GM21528 (cell line): ENCODE data around the gene TSPAN6.

Experiments used
- ATAC-seq: cut with Tn5 transposase; IDR thresholded peaks from one replicate; pipeline ENCODE4 v1.9.1; 2021; ENCODE audit warnings: mild to moderate bottlenecking, moderate library complexity; ENCODE audit not compliant: unreplicated experiment, low FRiP score

TSPAN6 gene, protein sequence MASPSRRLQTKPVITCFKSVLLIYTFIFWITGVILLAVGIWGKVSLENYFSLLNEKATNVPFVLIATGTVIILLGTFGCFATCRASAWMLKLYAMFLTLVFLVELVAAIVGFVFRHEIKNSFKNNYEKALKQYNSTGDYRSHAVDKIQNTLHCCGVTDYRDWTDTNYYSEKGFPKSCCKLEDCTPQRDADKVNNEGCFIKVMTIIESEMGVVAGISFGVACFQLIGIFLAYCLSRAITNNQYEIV

DNA sequence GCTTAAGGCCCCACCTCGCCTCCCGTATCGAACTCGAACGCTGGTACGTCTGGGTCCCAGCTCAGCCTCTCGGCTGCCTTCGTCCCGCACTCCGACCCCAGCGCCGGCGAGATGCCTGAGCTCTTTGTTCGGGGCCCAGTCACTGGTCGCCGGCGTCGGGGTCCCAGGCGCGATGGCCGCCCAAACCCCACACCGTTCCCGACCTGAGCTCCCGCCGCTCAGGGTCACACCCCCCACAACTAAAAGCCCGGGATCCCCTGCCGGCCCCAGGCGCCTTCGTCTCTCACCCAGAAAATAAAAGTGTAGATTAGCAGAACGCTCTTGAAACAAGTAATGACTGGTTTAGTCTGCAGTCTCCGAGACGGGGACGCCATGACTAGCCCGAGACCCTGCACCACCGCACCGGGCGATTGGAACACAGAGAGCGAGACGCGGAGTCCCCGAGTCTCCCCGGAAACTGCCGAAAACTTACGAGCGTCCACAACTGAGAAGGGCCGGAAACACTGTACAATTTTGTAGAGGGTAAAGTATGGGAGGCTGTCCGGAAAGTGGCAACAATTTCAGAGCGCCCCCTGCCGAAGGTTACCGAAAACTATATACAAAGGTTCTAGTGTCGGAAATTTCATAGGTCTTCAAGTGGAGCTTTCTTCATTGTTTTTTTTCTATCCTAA lies at the start of gene TSPAN6:
TSPAN6 (minus strand) TSS at position 486 of the 671 bp plus-strand sequence; CDS start at position 374, 112 bp downstream.
- peak; percentile 72 for ATAC-seq

DNA sequence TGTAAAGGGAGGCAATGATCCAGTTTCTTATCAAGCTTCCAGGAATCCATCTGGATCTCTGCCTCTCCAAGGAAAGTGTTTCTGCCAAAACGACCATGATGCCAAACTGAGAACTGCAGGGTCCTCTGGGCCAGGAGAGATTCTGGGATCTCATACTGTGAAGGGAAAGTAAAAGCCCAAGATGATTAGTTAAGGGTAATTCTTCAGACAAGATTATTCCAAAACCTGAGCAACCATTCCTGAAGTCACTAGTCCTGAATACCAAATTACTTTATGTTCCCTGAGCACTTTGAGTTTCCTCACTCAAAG lies 49.3 kb upstream of the TSPAN6 start:
- ATAC-seq, result no peak

DNA sequence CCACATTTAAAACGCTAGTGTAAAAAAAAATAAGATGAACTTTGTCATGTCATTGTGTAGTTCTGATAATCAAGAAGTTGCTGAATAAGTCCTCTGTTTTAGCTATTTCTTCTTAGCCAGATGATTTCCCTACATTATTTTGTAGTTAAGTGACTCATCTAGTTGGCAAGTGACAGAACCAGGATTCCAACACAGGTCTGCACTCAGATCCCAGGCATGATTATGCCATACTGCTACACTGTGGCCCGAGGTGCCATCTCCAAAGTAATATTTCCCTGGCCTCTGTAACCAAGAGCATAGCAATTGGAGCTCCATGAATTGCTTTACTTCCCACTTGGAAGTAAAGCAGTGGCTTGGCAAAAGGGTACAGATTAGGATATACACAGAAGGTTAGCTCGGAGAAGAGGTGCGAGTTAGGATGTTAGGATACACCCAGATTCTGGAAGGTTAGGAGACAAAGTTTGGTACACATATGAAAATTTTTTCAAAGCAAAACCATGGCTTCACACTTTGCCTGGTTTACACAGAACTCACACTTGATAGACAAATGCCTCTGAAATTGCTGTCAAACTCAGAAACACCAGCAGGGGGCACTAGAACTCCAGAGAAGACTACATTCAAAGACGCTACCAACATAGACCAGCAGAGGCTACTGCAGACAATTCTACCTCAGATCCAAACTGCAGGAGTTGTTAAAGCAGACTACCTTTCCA lies 48.8 kb upstream of the TSPAN6 start:
- ATAC-seq, result no peak

DNA sequence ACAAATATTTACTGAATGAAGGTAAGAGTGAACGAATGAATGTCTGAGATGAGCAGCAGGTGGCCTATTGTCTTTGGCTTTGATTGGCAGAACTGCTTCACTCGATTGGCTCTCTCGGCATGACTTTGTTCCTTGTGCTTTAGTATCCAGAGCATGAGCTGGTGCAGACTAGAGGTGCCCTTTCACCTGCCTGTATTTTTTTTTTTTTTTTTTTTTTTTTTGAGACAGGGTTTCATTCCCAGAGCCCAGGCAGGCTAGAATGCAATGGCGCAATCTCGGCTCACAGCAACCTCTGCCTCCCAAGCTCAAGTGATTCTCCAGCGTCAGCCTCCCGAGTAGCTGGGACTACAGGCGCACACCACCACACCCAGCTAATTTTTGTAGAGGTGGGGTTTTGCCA lies 46.3 kb upstream of the TSPAN6 start:
- ATAC-seq, result no peak

DNA sequence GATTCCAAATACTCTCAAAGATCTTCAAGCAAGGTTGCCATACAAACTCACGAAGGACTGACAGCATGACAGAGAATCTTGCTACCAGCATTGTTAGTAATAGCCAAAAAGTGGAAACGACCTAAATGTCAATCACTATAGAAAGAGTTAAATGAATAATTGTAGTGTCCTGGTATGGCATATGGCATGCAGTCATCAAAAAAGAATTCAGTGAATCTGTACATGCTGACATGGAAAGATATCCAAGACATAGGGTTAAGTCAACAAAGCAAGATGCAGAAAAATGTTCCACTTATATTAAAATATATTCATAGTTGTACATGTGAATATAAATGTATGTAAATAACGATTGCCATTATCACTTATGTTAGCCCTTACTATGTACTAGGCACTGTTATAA lies 45.0 kb upstream of the TSPAN6 start:
- no peak for ATAC-seq

DNA sequence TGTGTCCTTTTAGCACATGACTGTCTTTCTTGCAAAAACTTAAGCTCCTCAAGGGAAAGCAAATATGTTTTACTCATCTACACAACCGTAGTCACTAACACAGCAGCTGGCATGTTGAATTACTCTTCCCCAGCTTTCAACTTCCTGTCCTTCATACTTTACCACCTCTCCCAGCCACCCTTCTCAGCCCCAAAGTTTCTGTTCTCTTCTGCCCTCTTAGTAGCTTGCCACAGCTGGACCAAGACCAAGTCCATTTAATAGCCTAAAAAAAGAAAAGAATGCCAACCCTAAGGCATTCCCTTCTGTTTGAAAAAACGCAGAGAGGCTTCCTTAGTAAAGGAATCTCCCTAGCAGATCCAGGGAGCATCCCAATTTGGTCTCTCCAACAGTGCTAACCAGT lies 44.1 kb upstream of the TSPAN6 start:
- no peak for ATAC-seq

DNA sequence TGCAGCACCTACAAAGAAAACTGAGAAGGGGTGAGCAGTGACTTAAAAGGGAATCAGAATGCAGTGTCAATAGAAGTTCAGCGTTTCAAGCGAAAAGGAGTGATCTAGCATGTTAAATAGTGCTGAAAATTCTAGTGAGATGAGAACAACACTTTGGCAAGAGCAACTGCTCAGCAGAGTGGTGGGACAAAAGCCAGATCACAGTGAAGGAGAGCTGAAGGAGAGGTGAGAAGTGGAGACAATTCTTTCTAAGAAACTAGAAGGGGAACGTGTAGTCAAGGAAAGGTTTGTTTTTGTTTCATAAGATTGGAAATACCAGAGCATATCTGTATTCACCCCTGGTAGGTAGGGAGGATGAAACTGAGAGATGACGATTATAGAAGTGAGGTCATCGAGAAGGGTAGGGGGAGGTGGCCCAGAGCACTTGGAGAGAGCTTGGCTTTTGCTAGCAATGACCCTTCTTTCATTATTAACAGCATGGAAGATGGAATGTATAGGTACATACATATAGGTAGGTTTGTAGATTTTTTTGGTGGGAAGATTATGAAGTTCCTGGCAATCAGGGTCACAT lies 41.1 kb upstream of the TSPAN6 start:
- no peak for ATAC-seq

DNA sequence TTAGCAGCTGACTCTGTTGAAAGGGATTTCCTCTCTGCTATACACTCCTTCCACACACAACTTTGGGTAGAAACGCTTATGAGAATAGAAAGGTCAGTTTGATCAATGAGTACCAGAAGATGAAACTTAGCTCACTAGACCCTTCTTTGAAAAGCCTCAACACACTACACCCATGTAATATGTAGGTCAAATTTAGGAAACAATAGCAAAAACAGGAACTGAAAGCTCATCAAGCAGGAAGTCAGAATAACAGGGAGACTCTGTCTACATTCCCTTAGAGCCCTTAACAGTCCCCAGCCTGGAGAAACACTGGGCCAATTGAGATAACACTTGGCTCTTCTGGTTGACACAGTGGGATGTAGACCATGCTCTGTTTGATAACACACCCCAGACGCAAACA lies 38.1 kb upstream of the TSPAN6 start:
- no peak for ATAC-seq

DNA sequence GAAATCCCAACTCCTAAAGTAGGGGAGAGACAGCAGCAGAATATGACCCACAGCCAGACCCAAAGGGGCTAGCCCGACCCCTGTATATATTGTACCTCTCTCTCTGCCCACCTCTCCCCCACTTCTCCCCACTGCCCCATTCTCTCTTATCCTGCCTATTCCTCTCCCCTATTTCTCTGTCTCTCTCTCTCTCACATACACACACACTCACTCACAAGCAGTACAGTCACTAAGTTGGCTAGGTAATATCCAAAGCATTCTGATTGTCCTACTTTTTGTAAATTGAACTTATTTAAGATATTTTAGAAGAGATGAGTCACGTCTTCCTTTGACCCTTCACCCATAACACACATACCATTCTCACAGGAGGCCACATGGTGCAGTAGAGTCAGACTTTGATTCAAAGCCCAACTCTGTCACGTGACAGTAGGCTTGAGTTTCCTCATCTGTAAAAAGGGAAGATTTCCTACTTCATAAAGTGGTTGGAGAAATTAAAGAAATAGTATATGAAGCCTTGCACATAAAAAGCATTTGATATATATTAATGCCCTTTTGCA lies 36.9 kb upstream of the TSPAN6 start:
- no peak for ATAC-seq

DNA sequence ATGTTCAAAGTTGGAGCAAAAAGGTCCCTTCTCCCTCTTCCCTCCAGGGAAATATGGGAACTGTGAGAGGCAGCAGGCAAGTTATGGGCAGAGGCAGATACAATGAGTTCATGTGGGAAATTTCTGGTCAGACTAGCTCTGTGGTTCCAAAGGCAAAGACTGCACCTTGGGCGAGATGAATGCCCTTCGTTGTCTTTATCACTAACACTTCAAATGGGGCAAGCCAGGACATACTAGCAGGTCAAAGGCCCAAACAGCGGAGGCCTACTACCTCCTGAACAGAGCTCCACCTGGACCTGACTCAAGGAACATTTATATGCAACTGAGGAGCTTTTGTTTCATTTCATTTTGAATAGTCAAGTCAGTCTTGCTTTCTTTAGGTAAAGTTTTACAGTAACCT lies 36.4 kb upstream of the TSPAN6 start:
- ATAC-seq, result no peak

DNA sequence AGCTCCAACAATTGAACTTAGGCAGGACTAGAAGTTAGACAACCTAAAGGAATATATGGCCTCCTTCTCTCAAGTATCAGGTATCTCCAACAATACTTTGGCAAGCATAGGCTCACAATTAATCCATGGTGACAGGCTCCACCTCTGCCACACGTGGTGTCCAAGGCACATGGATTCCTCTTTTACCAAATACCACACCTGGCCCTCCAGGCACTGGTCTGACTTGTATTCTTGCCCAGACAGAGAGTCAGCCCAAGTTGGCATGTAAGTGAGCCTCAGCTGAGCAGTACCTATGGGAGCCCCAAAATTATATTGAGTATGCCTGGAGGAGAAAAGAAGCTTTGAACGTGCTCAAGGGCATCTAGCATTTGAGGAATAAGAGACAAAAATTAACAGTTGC lies 27.0 kb upstream of the TSPAN6 start:
- no peak for ATAC-seq

DNA sequence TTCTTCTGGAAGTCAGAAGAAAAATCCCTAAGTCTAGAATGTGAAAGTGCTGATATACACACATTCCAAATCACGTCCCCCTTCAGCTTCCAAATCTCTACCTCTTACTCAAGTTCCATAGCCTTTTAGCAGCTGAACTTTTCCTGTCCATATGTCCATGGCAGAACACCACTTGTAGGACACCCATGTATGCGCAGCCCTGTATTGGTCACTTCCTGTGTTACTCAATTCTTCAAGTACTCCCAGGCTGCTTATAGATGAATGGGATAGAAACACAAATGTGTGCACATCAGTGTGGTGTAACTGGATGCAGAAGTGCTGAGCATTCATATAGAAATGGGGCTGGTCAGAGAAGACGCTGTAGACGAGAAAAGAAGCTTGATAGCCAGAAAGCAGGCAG lies 26.2 kb upstream of the TSPAN6 start:
- ATAC-seq, result no peak

DNA sequence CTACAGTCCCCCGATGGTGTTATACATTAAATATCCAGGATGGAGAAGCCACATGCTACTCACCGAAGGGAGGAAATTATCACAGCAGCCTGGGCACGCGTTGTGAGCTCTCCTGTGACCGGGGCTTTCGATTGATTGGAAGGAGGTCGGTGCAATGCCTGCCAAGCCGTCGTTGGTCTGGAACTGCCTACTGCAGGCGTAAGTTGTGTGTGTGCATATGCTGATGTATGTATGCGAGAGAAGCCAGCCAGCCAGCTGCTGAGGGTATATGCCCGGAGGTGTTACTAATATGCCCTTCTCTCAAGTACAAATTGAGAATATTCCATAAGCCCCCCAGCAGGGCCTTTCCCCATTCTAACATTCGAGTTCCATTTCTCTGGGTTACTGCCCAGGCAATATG lies 25.6 kb upstream of the TSPAN6 start:
- ATAC-seq, result no peak

DNA sequence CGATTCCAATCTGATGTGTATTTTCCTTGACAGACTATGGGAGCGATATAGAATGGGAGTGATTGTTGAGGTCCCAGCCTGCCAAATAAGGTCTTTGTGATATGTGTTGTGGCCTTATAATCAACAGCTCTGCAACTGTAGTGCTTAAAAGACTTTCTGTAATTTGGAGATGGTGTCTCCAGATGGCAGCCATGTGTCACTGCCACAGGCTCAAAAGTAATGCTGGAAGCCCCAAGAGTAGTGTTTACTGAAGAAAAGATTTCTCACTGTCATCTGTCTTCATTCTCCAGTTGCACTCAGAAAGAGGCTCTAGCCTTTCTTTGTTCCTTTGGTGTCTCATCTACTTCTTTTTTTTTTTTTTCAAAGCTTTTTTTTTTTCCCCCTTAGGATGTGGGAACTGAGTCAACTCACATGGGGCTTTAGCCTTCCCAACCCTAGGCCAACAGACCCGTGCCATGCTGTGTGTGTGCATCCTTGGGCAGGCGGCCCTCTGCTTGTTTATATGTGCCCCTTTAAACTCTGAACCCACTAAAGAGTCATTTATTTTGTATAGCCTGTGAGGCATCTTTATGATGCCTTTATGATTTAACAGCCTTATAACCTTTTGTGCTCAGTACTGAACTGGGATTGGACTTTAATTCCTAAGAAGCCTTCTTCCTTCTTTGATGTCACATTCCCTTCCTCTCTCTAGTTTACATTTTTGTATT lies 23.0 kb upstream of the TSPAN6 start:
- no peak for ATAC-seq

DNA sequence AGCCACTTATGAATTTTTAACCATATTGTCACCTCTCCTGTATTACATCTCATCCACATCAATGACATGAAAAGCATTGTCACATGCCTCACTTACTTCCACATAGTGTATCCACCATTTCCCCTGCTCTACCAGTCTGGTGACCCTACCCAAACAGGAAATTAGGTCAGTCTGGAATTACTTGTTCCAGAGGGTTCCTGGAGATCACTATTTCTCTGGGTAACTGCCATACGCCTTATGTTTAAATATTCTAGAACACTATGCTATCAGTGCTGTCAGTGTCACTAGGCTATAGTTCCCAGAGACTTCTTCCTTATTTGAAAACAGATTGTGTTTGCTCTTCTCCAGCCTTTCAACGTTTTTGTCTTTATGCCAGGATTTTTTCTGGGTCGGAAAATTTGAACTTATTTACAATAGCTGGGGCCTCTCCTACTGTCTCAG lies 22.4 kb upstream of the TSPAN6 start:
- no peak for ATAC-seq

DNA sequence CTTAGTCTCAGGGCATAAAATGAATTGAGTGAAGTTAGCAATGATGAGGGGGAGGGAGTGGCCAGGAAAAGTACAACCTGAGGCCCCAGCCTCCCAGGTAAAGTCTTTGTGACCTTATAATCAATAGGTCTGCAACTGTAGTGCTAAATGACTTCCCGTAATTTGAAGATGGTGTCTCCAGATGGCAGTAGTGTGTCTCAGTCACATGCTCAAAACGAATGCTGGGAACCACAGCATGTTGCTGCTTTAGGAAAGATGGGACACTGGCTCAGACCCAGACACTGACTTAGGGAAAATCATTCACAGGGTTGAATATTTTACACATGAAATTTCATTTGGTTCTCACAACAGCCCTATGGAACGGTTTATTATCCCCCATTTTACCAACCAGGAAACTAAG lies 17.7 kb upstream of the TSPAN6 start:
- ATAC-seq, result no peak

DNA sequence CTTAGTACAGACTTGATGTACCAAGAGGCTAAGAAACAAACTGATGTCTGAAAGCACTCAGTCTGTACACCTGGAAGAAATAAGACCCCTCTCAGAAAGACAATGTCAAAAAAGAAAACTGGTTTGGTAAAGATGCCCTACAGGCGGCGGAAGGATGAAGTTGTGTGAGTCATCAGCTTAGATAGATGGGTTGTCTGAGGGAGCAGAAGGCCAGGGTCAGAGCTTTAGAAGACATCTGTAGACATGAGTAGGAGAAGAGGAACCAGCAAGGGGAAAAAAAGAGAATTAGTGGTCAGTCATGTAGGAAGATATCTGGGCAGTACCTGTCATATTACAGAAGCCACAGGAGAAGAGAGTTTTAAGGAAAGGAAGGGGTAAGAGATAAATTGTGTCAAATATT lies 15.7 kb upstream of the TSPAN6 start:
- no peak for ATAC-seq

DNA sequence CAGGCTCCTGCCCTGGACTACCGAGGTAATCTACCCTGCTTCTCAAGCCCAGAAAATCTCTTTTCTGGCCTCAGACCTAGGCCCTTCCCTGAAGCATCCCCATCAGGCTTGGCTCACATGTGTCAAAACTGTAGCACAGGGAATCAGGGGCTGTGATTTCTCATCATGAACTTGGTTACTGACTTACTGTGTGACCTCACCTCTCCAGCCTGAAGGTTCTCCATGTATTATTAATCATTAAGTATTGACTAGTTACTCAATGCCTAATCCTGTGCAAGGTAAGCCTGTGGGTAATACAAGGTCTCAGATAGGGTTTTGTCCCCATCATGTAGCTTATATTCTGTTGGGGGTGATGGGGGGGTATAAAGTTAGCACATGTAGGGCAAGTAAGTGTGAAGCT lies 14.2 kb upstream of the TSPAN6 start:
- no peak for ATAC-seq

DNA sequence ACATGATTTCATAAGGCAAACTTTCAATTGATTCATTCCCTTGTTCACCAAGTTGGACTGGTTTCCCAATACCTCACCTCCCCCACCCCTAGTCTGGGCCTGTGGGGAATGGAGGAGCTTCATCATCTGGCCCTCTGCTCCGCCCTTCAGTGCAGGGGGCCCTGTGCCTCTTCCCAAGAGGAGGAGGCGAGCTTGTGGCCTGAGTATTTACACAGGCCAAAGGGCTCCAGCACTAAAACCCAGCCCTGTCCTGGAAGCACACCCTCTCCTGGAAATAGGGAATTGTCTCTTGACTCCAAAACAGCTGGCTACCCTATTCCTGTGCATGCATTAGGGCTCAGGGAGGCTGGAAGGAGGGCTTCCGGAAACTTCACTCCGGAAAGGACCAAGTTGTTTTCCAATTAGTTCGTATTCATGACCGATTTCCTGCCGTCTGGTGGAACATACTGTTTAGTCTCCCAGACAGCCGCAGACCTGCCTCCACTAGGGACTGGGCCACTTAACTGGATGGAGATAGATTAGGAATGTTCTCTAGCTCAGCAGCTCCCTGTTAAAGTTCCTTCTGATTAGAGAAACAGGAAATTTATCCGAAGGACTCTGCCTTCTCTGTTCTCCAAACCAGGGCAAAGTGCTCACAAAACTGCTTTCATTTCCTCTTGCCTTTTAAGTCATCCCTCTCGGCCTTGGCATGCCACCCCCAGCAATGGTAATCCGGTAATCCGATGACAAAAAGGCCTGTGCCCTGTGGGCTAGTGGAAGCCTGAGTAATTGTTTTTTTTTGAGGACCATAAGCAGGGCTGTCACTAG lies 13.1 kb upstream of the TSPAN6 start:
- no peak for ATAC-seq
